Measurements from ENCODE around the gene GIGYF2. TPM values are rescaled to one million over a fixed set of nuclear protein-coding genes. Genes with fewer than 3 reads are reported as not detected.

The GIGYF2 gene
- polyA plus RNA-seq, 1 donor (not counting 4 experiments of a cell fraction or from before 2014, with no cell fraction given): 35.5 TPM

GRCh38 chr2:232749331-232749730 lies 52.2 kb downstream of the GIGYF2 start:
- H3K79me2 ChIP-seq (ENCODE audit: control insufficient read depth, insufficient read depth, low read length): no peaks in the 10 kb centered on the region
- H3K36me3 ChIP-seq (ENCODE audit: control insufficient read depth in 2 of 2, extremely low read depth in 1 of 2, insufficient read depth in 2 of 2, low read length in 2 of 2): peaks cover 13 to 15% of the 10 kb centered on the region in 2 experiments
- no peak overlapping the region for H2AFZ ChIP-seq (ENCODE audit: control insufficient read depth, low read length)
- H3K9me3 ChIP-seq (ENCODE audit: control insufficient read depth, low read depth, low read length): no peaks in the 10 kb centered on the region
- H3K27me3 ChIP-seq (ENCODE audit: control insufficient read depth, extremely low read depth, insufficient read depth, low read length): no peaks in the 10 kb centered on the region
- H3K9me1 ChIP-seq (ENCODE audit: control insufficient read depth, extremely low read depth, insufficient read depth, low read length): no peaks in the 10 kb centered on the region
- H3K4me3 ChIP-seq (ENCODE audit: control insufficient read depth in 2 of 3, extremely low read depth in 1 of 3, insufficient read depth in 2 of 3, low read depth in 1 of 3, low read length in 3 of 3): no peak overlapping the region
- dilution Hi-C loops (cut with MboI; ENCODE audit: extremely low pct_ligation_motif_present, low sequenced_read_pairs): no loop called here
- no peak overlapping the region for H3K27ac ChIP-seq (ENCODE audit: control insufficient read depth, insufficient read depth, low read length)
- no peak for TF ChIP-seq EZH2 (IDR thresholded peaks at IDR 0.05; ENCODE audit: low read length)
- TF ChIP-seq CTCF (optimal IDR thresholded peaks at IDR 0.05 in 1 of 3, IDR thresholded peaks at IDR 0.05 in 1 of 3, conservative IDR thresholded peaks at IDR 0.05 in 1 of 3; ENCODE audit: extremely low read depth in 1 of 3, insufficient read depth in 2 of 3, low read length in 3 of 3): no peak
- no peak overlapping the region for H3K4me2 ChIP-seq (ENCODE audit: control insufficient read depth, extremely low read depth, insufficient read depth, low read depth, low read length)
- no peaks in the 10 kb centered on the region for H4K20me1 ChIP-seq (ENCODE audit: control insufficient read depth, extremely low read depth, insufficient read depth, low read length)
- FAIRE-seq (no peak), DNase-seq (ENCODE audit: low read depth, low spot score) (no peak)
- H3K4me1 ChIP-seq (ENCODE audit: control insufficient read depth, extremely low read depth, insufficient read depth, low read length): no peaks in the 10 kb centered on the region
- H3K9ac ChIP-seq (ENCODE audit: control insufficient read depth, extremely low read depth, insufficient read depth, low read length): no peak overlapping the region

GRCh38 chr2:232750135-232750671 lies 53.1 kb downstream of the GIGYF2 start:
- FAIRE-seq: no peak
- no peak overlapping the region for H3K4me2 ChIP-seq (ENCODE audit: control insufficient read depth, extremely low read depth, insufficient read depth, low read depth, low read length)
- dilution Hi-C loops (cut with MboI; ENCODE audit: extremely low pct_ligation_motif_present, low sequenced_read_pairs): no loop called here
- H3K9ac ChIP-seq (ENCODE audit: control insufficient read depth, extremely low read depth, insufficient read depth, low read length): no peak overlapping the region
- no peak overlapping the region for H3K4me3 ChIP-seq (ENCODE audit: control insufficient read depth in 2 of 3, extremely low read depth in 1 of 3, insufficient read depth in 2 of 3, low read depth in 1 of 3, low read length in 3 of 3)
- no peaks in the 10 kb centered on the region for H3K79me2 ChIP-seq (ENCODE audit: control insufficient read depth, insufficient read depth, low read length)
- no peak for DNase-seq (ENCODE audit: low read depth, low spot score)
- H4K20me1 ChIP-seq (ENCODE audit: control insufficient read depth, extremely low read depth, insufficient read depth, low read length): no peaks in the 10 kb centered on the region
- peaks cover 10 to 13% of the 10 kb centered on the region in 2 experiments for H3K36me3 ChIP-seq (ENCODE audit: control insufficient read depth in 2 of 2, extremely low read depth in 1 of 2, insufficient read depth in 2 of 2, low read length in 2 of 2)
- H2AFZ ChIP-seq (ENCODE audit: control insufficient read depth, low read length): no peak overlapping the region
- no peak overlapping the region for H3K27ac ChIP-seq (ENCODE audit: control insufficient read depth, insufficient read depth, low read length)
- H3K4me1 ChIP-seq (ENCODE audit: control insufficient read depth, extremely low read depth, insufficient read depth, low read length): no peaks in the 10 kb centered on the region
- H3K9me3 ChIP-seq (ENCODE audit: control insufficient read depth, low read depth, low read length): no peaks in the 10 kb centered on the region
- TF ChIP-seq CTCF (optimal IDR thresholded peaks at IDR 0.05 in 1 of 3, IDR thresholded peaks at IDR 0.05 in 1 of 3, conservative IDR thresholded peaks at IDR 0.05 in 1 of 3; ENCODE audit: extremely low read depth in 1 of 3, insufficient read depth in 2 of 3, low read length in 3 of 3) (no peak), EZH2 (IDR thresholded peaks at IDR 0.05; ENCODE audit: low read length) (no peak)
- no peaks in the 10 kb centered on the region for H3K27me3 ChIP-seq (ENCODE audit: control insufficient read depth, extremely low read depth, insufficient read depth, low read length)
- H3K9me1 ChIP-seq (ENCODE audit: control insufficient read depth, extremely low read depth, insufficient read depth, low read length): no peaks in the 10 kb centered on the region
